Activated T-cell treated with anti-CD3 and anti-CD28 coated beads, Interleukin-2, amount 50 U/mL, for 48 hours (primary cell): ENCODE data around the gene SLC29A3.

ENCODE experiments used
- DNase-seq, 2 experiments: peaks; one replicate each; pipeline ENCODE4 v3.0.0-alpha.2; 2020

SLC29A3 gene

GRCh38 chr10:71301371-71301916, 17.6 kb upstream of the SLC29A3 start:
- no peak for DNase-seq

- no peak for DNase-seq
These were observed 16.6 kb upstream of the SLC29A3 start for GRCh38 chr10:71302451-71302850.

DNA sequence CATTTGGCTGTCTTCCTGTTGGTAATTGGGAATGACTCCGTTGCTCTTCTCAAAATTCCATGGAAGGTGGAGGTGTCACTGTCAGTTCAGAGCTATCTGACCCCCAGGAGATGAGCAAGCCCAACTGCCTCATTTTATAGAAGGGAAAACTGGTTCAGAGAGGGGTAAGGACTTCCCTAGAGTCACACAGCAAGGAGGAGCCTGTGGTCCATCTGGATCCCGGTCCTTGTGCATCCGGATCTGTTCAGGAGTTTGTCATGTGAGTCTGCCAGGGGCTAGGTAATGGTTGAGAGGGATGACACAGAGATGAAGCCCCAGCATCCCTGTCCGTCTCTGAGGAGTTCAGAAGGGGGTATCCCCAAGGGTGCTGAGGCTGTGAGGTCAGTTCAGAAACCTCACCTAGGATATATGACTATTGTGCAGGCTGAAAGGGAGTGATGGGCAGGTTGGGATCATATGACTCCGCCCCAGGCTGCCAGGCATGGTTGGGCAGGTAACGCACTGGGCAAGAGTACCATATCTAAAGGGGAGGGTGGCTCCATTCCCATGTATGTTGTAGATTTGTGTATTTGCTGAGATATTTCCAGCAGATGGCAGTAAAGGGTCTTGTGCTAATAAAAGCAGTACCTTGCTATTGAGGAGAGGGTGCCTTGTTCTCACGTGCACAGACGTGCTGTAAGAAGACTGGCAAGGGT, 16.0 kb upstream of the SLC29A3 start:
- DNase-seq: no peak

DNA sequence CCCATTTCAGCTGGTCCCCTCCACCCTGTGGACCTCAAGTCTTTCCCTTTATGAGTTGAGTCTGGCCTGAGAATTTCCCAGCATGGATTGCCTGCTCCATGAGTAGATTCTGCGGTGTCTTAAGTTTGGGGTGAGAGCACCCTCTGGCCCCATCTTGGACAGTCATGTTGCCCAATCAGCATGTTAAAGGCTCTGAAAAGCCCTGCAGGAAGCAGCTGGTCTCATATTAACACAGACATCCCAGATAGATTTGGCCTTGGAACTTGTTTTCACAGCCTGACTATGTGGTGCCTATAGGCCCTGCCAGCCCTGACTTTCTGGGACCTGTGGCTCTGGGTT, 15.5 kb upstream of the SLC29A3 start:
- no peak for DNase-seq

DNA sequence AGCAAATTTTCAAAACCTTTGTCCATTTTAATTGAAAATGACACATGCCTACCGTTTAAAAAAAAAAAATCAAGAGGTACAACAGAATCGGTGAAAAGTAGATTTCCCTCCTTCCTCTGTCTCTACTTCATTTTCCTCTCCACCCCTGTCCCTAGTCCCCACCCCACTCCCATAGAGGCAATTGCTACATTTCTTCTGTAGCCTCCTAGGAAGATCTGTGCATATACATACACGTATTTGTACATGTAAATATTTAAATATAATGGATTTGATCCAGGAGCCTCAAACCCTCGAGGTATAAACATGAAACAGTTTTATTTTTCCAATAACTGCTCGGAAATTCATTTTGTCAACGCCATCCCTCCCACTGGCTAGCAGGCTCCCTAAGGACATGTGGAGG, 14.1 kb upstream of the SLC29A3 start:
- DNase-seq: no peak

GRCh38 chr10:71306979-71307378, 12.1 kb upstream of the SLC29A3 start:
- DNase-seq: no peak

DNA sequence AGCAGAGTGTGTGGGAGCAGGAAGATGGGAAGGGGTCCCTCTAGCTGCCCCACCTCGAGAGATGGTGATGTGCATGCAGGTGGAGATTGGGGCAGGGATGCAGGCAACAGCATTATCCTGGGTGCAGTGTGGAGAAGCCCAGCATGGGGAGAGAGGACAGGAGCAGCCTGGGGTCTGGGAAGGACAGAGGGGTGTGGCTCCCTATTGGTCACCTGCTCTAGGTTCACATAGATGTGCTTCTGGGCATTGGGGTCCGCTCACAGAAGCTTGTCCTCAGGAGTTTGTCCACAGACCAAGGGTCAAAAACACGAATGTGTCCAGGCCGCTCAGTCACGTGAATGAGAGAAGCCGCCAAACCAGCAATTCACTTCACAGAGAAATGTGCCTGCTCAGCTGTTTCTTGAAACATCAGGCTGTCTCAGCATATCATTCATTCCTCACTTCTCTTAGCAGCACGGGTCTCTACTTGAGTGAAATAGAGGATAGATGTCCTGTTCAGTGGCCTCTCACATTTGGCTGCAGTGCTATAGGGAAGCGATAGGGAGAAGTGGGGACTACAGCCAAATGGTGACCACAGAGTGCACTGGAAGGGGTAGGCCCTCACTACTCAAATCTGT, 11.5 kb upstream of the SLC29A3 start:
- no peak for DNase-seq

DNA sequence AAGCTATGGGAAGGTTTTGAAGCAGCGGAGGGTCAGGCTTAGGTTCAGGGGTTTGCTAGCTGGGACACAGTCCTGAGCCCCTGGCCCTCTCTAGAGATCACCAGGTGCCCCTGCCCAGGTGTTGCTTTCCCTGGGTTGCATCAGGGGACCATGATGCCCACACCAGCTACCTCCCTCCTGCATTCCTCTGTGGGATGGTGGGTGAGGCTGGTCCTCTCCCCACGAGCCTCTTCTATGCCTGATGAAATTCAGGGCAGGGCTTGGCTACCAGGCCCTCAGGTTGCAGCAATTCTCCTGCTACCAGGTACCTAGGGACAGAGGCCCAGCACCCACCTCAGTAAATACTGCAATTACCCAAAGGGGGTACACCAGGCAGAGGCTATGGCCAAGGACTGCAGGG, 10.8 kb upstream of the SLC29A3 start:
- no peak for DNase-seq

DNA sequence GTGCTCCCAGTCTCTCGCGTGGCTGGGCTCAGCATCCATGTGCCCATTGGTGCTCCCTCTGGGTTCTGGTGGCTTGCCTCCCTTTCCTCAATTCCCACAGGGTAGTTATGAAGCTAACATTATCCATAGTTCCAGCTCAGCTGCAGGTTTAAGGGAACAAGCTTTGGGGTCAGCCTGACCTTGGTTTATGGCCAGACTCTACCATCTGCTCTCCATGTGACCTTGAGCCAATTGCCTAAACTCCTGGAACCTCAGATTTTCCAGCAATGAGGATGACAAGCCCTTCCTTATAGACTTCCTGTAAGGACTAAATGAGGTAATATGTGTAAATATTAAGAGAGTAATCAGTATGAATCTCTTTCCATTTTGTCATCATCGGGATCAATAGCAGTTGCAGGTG, 10.1 kb upstream of the SLC29A3 start:
- no peak for DNase-seq

DNA sequence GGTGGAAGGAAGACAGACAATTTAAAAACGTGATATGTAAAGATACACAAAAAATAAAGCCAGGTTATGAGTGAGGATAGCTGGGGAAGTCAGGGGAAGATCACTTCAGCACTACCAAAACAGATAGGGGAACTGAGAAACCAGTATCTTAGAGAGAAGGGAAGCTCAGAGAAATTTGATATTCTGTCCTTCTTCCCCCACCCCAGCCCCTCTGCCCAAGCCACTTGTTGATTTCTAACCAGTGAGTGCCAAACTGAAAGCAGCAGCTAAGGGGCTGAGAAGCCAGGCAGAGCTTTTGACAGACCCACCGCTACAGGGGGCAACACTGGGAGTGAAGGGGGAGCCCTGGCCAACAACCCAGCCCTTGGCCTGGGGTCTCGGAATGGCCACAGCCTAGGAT, 9.1 kb upstream of the SLC29A3 start:
- DNase-seq: no peak

- no peak for DNase-seq
These were observed 6.8 kb upstream of the SLC29A3 start for GRCh38 chr10:71312220-71312619.

- DNase-seq: no peak
These were observed 6.0 kb upstream of the SLC29A3 start for GRCh38 chr10:71312811-71313789.

DNA sequence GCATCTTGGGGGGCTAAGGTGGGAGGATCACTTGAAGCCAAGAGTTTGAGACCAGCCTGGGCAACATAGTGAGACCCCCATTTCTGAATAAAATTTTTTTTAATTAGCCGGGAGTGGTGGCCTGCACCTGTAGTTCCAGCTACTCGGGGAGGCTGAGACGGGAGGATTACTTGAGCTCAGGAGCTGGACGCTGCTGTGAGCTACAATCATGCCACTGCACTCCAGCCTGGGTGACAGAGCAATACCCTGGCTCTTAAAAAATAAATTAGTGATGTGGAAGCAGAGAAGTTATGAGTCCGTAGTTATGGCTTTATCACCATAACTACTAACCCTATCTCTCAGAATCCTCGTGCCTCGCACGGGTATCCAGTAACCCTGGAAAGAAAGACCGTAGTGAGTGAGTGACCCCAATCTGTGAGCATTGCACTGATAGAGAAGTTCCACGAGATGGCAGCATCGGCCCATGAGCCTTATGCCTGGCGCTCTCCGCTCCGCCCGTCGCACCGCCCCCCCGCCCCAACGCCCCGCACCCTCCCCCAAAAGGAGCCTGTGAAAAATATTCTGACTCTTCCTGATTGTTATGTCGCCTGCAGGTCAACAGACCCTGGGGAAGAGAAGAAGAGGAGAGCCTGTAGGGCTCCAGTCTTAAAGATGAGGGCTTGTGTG, 4.9 kb upstream of the SLC29A3 start:
- DNase-seq: peak; percentile 52 to 57

DNA sequence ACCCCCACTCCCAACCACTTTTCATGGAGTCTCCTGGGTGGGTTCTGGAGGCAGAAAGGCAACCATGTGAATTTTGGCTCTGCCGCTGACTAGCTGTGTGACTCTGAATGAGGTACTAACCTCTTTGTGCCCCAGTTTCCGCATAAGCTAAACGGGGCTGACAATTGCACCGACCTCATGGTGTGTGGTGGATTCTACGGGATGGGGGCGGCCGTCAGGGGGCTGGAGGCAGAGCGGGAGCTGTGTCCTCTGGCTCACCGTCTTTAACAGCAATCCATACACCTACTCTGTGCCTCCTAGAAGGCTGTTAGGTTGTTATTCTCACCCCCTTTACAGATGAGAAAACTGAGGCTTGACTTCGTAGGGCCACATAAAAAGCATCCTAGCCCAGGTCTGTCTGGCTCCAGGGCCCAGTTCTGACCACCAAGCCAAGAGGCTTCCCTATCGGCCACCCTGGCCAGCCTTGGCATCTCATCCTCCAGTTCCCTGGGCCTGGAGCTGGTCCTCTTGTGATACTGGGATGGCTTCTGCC, 4.3 kb upstream of the SLC29A3 start:
- no peak for DNase-seq

GRCh38 chr10:71316056-71316785, 2.8 kb upstream of the SLC29A3 start:
- DNase-seq: no peak

DNA sequence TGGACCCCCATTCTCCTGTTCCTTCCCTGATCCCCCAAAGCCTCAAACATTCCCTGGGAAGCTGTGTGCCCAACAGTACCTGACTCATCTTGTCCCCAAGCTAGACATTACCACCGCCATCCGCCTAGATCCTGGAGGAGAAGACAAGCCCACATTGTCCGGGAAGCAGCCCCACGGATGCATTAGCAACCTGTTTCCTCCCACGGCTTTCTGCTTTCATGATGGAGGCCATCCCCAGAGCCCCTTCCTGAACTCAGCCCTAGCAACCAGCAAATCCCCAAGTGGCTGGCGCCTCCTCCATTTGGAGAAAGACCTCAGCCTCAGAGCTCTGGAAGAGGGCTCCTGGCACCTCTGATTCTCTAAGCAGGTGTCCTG, 2.3 kb upstream of the SLC29A3 start:
- DNase-seq: no peak

DNA sequence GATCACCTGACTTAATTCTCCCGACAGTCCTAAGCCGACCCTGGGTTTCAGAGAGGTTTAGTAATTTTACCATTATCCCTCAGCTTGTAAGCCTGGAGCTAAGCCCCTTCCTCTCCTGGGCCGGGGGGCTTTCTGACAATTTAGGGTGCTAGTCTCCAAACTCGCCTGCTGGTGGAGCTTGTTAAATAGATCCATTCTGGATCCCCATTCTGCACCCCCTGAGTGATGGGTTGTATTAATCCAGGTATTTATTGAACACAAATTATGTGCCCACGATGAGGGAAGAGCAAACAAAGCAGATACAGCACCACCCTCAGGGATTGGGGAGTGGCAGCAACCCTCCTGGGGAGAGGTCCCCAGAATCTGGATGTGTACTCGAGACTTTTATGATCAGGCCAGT, 1.3 kb upstream of the SLC29A3 start:
- no peak for DNase-seq

- no peak for DNase-seq
These were observed 837 bp downstream of the SLC29A3 start for GRCh38 chr10:71319800-71320392.

DNA sequence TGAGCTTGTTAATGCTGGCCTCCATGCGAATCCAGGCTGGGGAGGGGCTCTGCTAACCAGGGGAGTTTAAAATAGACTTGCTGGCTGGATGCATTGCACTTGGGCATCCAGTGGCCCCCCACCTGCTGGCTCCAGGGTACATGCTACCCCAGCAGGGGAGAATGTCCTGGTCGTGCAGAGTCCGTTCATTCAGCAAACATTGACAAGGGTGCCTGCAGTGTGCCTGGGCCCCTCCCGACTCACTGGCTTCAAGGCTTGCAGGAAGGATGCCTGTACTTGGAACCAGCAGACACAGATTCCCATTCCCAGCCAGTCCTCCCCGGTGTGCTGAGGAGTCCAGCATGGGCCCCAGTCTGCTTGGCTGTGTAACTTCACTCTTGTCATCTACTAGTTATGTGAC, 1.5 kb downstream of the SLC29A3 start:
- DNase-seq: no peak

GRCh38 chr10:71321386-71321785, 2.3 kb downstream of the SLC29A3 start:
- DNase-seq: no peak

DNA sequence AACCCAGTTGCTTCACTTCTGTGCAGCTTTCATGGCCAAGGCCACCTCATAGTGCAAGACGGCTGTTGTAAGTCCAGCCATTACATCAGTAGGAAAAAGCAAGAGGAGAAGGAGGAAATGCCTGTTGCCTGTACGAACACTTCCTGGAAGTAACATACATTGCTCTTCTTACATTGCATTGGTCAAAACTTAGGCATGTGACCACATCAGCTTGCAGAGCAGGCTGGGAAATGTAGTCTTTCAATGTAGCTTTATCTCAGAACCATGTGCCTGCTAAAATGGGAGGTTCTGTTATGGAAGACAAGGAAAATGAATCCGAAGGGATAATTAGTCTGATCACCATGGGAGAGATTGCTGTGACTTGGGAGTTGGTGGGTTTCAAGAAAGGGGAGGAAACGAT, 4.3 kb downstream of the SLC29A3 start:
- no peak for DNase-seq

- no peak for DNase-seq
These were observed 5.7 kb downstream of the SLC29A3 start for GRCh38 chr10:71324743-71325142.
